HFFc6 (cell line): ENCODE results near the gene NTHL1. TPM values are rescaled to one million over a fixed set of nuclear protein-coding genes. Genes with fewer than 3 reads are reported as not detected.

Source experiments
- DNase-seq: peaks from one replicate; pipeline ENCODE4 v3.0.0-alpha.2; 2018
- H3K27ac Mint-ChIP-seq: 2 replicates; pipeline ENCODE4 v1.8.0; 2020; ENCODE audit warnings: mild to moderate bottlenecking, mixed read lengths
- H3K27me3 Mint-ChIP-seq: 2 replicates; pipeline ENCODE4 v1.8.0; 2021; ENCODE audit warnings: mild to moderate bottlenecking, moderate library complexity, mixed read lengths; ENCODE audit not compliant: insufficient read depth
- H3K36me3 Mint-ChIP-seq: 2 replicates; pipeline ENCODE4 v1.8.0; 2021; ENCODE audit warnings: low read depth, mixed read lengths
- H3K4me1 Mint-ChIP-seq: 2 replicates; pipeline ENCODE4 v1.8.0; 2020; ENCODE audit warnings: low read depth, mixed read lengths
- H3K4me3 Mint-ChIP-seq: 2 replicates; pipeline ENCODE4 v1.8.0; 2020; ENCODE audit warnings: mild to moderate bottlenecking, moderate library complexity, mixed read lengths
- H3K9me3 Mint-ChIP-seq: 2 replicates; pipeline ENCODE4 v1.8.0; 2020; ENCODE audit warnings: mild to moderate bottlenecking, mixed read lengths
- total RNA-seq, 6 experiments: library from RNA; stranded (reverse); fragmentation: NEBNext Ultra II Directional; extraction: Animal tissue kit (Norgen Biotek cat#: 25700); gene quantifications; 2 replicates in 1 of 6; 3 replicates in 5 of 6; pipeline ENCODE4 v1.2.3, GENCODE V29; 2021
- TF ChIP-seq, protein P1 (sequence below): fragments of 200-600 bp; sonication (generic); IDR thresholded peaks from 2 replicates; pipeline ENCODE4 v1.5.0; 2021; ENCODE audit warnings: antibody characterized with exemption, mild to moderate bottlenecking

NTHL1 gene
- total RNA-seq, 6 experiments from 2014 or later, result 23.7 to 31.5 (median 26.4) TPM

DNA sequence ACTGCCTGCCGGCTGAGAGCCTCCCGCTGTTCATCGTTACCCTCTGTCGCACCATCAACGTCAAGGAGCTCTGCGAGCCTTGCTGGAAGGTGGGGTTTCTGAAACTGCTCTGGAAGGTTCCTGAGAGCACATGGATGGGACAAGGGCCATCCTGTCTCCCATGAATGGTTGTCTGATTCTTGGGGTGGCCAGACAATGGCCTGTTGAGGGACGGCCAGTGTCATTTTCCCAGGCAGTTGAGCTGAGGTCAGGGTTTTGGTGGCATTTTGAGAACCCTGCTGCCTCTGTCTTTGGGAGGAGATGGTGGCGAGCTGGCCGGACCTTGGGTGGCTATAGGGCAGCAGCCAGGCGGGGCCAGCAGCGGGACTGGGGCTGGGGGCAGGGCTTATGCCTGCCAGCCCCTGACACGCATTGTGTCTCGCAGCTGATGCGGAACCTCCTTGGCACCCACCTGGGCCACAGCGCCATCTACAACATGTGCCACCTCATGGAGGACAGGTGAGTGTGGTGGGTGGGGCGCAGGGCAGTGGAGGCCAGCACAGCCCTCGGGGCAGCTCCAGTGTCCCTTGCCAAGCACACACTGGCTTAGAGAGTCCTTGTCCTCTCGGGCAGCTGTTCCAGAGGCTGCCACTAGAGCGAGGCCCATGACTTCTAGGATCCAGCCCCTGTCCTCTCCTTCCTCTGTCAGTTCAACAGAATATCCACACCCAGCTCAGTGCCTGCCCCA lies 9.2 kb upstream of the NTHL1 start:
- TF ChIP-seq, protein P1, sequence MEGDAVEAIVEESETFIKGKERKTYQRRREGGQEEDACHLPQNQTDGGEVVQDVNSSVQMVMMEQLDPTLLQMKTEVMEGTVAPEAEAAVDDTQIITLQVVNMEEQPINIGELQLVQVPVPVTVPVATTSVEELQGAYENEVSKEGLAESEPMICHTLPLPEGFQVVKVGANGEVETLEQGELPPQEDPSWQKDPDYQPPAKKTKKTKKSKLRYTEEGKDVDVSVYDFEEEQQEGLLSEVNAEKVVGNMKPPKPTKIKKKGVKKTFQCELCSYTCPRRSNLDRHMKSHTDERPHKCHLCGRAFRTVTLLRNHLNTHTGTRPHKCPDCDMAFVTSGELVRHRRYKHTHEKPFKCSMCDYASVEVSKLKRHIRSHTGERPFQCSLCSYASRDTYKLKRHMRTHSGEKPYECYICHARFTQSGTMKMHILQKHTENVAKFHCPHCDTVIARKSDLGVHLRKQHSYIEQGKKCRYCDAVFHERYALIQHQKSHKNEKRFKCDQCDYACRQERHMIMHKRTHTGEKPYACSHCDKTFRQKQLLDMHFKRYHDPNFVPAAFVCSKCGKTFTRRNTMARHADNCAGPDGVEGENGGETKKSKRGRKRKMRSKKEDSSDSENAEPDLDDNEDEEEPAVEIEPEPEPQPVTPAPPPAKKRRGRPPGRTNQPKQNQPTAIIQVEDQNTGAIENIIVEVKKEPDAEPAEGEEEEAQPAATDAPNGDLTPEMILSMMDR, result peak; percentile 38; the same call in 1 of the 2 replicates
- Mint-ChIP-seq H3K4me1 (no peaks in the 10 kb centered on the region), H3K4me3 (no peak overlapping the region), H3K9me3 (no peaks in the 10 kb centered on the region), H3K36me3 (no peaks in the 10 kb centered on the region; the same call in 1 of the 2 replicates), H3K27me3 (no peaks in the 10 kb centered on the region; the same call in 1 of the 2 replicates), H3K27ac (no peak overlapping the region; the same call in 1 of the 2 replicates)
- no peak for DNase-seq

DNA sequence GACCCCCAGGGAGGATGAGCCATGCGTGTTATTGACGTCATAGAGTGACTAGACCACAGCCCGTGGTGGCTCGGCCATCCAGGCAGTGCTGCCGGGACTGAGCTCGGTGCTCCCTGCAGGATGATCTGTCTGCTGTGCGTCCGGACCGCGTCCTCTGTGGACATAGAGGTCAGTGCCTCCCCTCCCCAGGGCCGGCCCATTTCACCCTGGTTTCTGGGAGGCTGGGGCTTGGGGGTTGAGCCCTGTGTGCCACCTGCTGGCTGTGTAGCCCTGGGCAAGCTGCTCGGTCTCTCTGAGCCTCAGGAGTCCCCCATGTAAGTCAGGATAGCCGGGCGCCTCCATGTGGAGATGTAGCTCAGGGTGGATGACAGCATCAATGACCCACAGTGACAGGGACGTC lies 8.4 kb upstream of the NTHL1 start:
- H3K36me3 Mint-ChIP-seq, result no peaks in the 10 kb centered on the region; the same call in 1 of the 2 replicates

DNA sequence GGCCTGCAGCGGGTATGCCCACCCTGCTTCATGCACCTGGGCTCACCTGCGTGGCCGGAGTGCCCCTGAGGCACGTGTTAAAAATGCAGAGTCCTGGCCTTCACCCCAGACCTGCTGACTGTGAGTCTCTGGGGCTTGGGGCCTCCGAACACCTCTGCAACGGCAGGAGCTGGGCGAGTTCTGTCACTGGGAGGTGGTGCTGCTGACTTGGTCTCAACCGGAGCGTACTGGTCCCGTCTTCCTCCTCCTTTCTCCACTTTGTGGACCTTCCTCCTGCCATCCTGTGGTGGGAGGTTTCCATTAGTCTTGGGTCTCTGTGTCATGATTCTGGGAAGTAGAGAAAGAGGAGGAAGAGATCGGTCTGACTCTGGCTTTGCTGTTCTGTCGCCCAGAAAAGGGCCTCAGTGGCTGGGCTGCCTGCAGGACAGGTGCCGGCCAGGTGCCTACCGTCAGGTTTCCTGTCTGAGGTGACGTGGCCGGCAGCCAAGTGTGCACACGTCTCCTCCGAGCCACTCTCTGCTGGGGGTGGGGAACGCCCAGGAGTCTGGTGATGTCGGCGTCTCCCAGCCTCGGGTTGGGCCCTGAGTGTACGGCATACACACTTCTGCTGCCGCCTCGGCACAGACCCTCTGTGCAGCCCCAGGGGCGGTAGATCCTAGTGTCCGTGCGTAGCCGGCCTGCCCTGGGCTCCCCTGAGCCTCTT lies 7.1 kb upstream of the NTHL1 start:
- Mint-ChIP-seq H3K9me3 (no peaks in the 10 kb centered on the region), H3K36me3 (no peaks in the 10 kb centered on the region; the same call in 1 of the 2 replicates), H3K27ac (no peak overlapping the region), H3K27me3 (no peaks in the 10 kb centered on the region), H3K4me3 (no peak overlapping the region), H3K4me1 (no peaks in the 10 kb centered on the region)
- no peak for DNase-seq
- TF ChIP-seq, protein P1, result no peak

More for the DNA sequence above, 8.4 kb upstream of the NTHL1 start:
- Mint-ChIP-seq H3K9me3 (no peaks in the 10 kb centered on the region), H3K27me3 (no peaks in the 10 kb centered on the region), H3K4me3 (no peak overlapping the region), H3K4me1 (no peaks in the 10 kb centered on the region), H3K27ac (no peak overlapping the region)
- TF ChIP-seq, protein P1, result peak; percentile 57
- DNase-seq, result no peak

DNA sequence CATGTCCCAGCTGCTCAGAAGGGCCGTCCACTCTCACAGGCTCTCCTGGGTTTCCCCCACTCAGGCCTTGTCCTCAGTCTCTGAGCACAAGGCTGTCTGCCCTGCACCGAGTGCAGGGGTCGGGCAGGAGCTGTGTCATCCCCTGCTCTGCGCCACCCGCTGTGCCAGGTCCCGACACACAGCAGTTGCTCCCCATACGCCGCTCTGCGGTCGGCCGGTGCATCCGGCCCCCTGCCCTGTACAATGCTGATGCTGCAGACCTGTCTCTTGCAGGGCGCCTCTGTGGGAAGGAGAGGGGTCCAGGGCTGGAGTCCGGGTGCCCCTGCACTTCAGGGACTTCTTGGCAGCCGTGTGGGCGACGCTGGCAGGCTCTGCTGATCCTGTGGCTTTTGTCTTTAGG lies 6.3 kb upstream of the NTHL1 start:
- H3K27ac Mint-ChIP-seq, result no peak overlapping the region
- TF ChIP-seq, protein P1, result no peak
- no peaks in the 10 kb centered on the region; the same call in 1 of the 2 replicates for H3K36me3 Mint-ChIP-seq
- DNase-seq, result no peak
- no peaks in the 10 kb centered on the region for H3K9me3 Mint-ChIP-seq
- H3K4me1 Mint-ChIP-seq, result peaks cover 2% of the 10 kb centered on the region; the same call in 1 of the 2 replicates
- H3K27me3 Mint-ChIP-seq, result no peaks in the 10 kb centered on the region
- H3K4me3 Mint-ChIP-seq, result no peak overlapping the region

DNA sequence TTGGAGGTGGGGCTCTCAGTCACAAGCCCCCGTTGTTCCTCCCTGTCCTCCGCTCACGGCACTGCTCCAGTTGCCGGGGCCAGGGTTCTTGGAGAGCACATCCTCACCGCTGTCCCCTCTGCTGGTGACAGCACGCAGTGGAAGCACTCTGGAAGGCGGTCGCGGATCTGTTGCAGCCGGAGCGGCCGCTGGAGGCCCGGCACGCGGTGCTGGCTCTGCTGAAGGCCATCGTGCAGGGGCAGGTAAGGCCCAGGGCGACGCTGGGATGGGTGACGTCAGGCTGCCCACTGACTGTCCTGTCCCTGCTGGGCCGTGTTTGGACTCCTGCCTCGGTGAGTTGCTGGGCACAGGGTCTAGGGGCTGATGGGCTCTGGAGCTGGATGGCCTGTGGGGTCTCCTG lies 5.6 kb upstream of the NTHL1 start:
- Mint-ChIP-seq H3K4me1 (peaks cover 8% of the 10 kb centered on the region), H3K9me3 (no peaks in the 10 kb centered on the region)

More for the DNA sequence above, 5.6 kb upstream of the NTHL1 start:
- Mint-ChIP-seq H3K36me3 (no peaks in the 10 kb centered on the region; the same call in 1 of the 2 replicates), H3K27ac (no peak overlapping the region), H3K4me3 (no peak overlapping the region), H3K27me3 (no peaks in the 10 kb centered on the region)
- TF ChIP-seq, protein P1, result no peak
- DNase-seq, result no peak
